Esophagus muscularis mucosa (tissue), 4 donors: ENCODE measurements around the gene ZCCHC4. TPM values are rescaled to one million over a fixed set of nuclear protein-coding genes. Genes with fewer than 3 reads are reported as not detected.
A peak's percentile ranks its signal among the peaks of the same experiment; 100 is the strongest.

Experiments used
- DNase-seq: peaks from one replicate; pipeline ENCODE4 v3.0.0-alpha.2; 2017; ENCODE audit errors: extremely low spot score
- H3K27ac ChIP-seq, 4 donors: fragments of 200-600 bp; sonication (generic); replicated peaks in 1 of 4; 1 replicate in 3 of 4; 2 replicates in 1 of 4; pipeline ENCODE4 v1.5.1; 2016 to 2019; ENCODE audit warnings: mild to moderate bottlenecking in 1 of 4
- H3K27me3 ChIP-seq, 4 donors: fragments of 200-600 bp; sonication (generic); one replicate each; pipeline versions ENCODE4 v1.5.1 to v1.6.0; 2016 to 2019
- H3K36me3 ChIP-seq, 4 donors: fragments of 200-600 bp; sonication (generic); one replicate each; pipeline ENCODE4 v1.5.1; 2016 to 2019
- H3K4me1 ChIP-seq, 4 donors: fragments of 200-600 bp; sonication (generic); one replicate each; pipeline ENCODE4 v1.5.1; 2016 to 2019
- H3K4me3 ChIP-seq, 4 donors: fragments of 200-600 bp; sonication (generic); 1 replicate in 2 of 4; 2 replicates in 2 of 4; pipeline ENCODE4 v1.5.1; 2016 to 2019; ENCODE audit warnings: mild to moderate bottlenecking in 4 of 4, moderate library complexity in 1 of 4
- H3K9me3 ChIP-seq, 4 donors: fragments of 200-600 bp; sonication (generic); 1 replicate in 3 of 4; 2 replicates in 1 of 4; pipeline ENCODE4 v1.5.1; 2016 to 2019
- EP300 ChIP-seq: sonication (generic); formaldehyde crosslinking; IDR thresholded peaks from one replicate; pipeline ENCODE4 v1.6.1; 2017; ENCODE audit warnings: antibody characterized with exemption
- POLR2A ChIP-seq: fragments of 450-650 bp; IDR thresholded peaks from one replicate; pipeline ENCODE4 v1.6.1; 2017; ENCODE audit warnings: antibody characterized with exemption, moderate library complexity, mild to moderate bottlenecking, low read depth
- POLR2AphosphoS5 ChIP-seq, 2 donors: sonication (generic); formaldehyde crosslinking; IDR thresholded peaks; one replicate each; pipeline ENCODE4 v1.6.1; 2017; ENCODE audit warnings: antibody characterized with exemption in 2 of 2
- WGBS: methylation state at CpG from one replicate; pipeline ENCODE4 v1.1.5; 2018; 5-methylcytosine and 5-hydroxymethylcytosine counted together
- intact Hi-C: fragments of 100-400 bp; cut with DNase I; formaldehyde crosslinking; loops from one replicate; pipeline ENCODE4 v1.15.1; 2023
- total RNA-seq, 4 donors: library from RNA; depleted of rRNA; stranded (reverse); fragments of >200 nt; gene quantifications; one replicate each; pipeline versions ENCODE4 v1.1.0 to v1.2.1, GENCODE V29; 2016
- TF ChIP-seq, protein P1 (sequence below), 3 experiments: fragments of 200-600 bp in 2 of 3; fragments of 450-650 bp in 1 of 3; sonication (generic) in 2 of 3; IDR thresholded peaks; one replicate each; pipeline ENCODE4 v1.5.1; 2017 to 2019; ENCODE audit warnings: antibody characterized with exemption in 3 of 3, mild to moderate bottlenecking in 2 of 3, moderate library complexity in 1 of 3

ZCCHC4 gene
- total RNA-seq, 4 donors from 2014 or later: 8.6 to 16.2 (median 11.4) TPM

- peaks cover 0 to 34% (median 10%) of the 10 kb centered on the region in 4 donors for H3K36me3 ChIP-seq
- no peak overlapping the region for H3K27ac ChIP-seq
- H3K4me3 ChIP-seq: no peak overlapping the region
- TF ChIP-seq POLR2A (no peak), POLR2AphosphoS5 (IDR thresholded peaks at IDR 0.05) (no peak), EP300 (no peak)
- TF ChIP-seq, protein P1, sequence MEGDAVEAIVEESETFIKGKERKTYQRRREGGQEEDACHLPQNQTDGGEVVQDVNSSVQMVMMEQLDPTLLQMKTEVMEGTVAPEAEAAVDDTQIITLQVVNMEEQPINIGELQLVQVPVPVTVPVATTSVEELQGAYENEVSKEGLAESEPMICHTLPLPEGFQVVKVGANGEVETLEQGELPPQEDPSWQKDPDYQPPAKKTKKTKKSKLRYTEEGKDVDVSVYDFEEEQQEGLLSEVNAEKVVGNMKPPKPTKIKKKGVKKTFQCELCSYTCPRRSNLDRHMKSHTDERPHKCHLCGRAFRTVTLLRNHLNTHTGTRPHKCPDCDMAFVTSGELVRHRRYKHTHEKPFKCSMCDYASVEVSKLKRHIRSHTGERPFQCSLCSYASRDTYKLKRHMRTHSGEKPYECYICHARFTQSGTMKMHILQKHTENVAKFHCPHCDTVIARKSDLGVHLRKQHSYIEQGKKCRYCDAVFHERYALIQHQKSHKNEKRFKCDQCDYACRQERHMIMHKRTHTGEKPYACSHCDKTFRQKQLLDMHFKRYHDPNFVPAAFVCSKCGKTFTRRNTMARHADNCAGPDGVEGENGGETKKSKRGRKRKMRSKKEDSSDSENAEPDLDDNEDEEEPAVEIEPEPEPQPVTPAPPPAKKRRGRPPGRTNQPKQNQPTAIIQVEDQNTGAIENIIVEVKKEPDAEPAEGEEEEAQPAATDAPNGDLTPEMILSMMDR (IDR thresholded peaks at IDR 0.05): no peak
- H3K4me1 ChIP-seq: no peaks in the 10 kb centered on the region
- no peaks in the 10 kb centered on the region for H3K27me3 ChIP-seq
- H3K9me3 ChIP-seq: no peaks in the 10 kb centered on the region
- DNase-seq: no peak
- intact Hi-C loops: no loop called here
- WGBS: 81% methylated on average over 4 of the region's 4 CpGs
Observed at GRCh38 chr4:25351777-25352416, 39.3 kb downstream of the ZCCHC4 start.

DNA sequence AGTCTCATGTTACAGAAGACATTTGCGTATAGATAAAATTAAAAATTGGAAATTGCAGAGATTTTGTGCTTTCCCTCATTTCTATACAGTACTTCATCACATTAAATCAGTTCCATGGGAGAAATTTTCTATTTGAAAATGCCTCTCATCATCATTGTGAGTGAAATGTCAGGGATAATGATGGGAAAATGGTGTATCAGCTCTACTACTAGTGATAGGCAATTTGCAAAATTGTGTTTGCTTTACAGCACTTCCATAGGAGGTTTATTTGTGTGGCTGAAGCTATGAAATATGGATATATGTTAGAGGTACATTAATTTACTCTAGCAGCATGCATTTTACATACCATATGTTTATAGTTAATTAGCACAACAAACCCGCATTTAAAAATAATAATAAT is 43.5 kb downstream of the ZCCHC4 start:
- intact Hi-C loops: no loop called here
- Histone ChIP-seq H3K27me3 (no peaks in the 10 kb centered on the region), H3K4me3 (no peak overlapping the region), H3K9me3 (no peaks in the 10 kb centered on the region), H3K27ac (no peak overlapping the region), H3K36me3 (peaks cover 0 to 27% (median 6%) of the 10 kb centered on the region in 4 donors), H3K4me1 (no peaks in the 10 kb centered on the region)
- DNase-seq: no peak
- TF ChIP-seq EP300: no peak
- 97% methylated on average over 2 of the region's 2 CpGs for WGBS

DNA sequence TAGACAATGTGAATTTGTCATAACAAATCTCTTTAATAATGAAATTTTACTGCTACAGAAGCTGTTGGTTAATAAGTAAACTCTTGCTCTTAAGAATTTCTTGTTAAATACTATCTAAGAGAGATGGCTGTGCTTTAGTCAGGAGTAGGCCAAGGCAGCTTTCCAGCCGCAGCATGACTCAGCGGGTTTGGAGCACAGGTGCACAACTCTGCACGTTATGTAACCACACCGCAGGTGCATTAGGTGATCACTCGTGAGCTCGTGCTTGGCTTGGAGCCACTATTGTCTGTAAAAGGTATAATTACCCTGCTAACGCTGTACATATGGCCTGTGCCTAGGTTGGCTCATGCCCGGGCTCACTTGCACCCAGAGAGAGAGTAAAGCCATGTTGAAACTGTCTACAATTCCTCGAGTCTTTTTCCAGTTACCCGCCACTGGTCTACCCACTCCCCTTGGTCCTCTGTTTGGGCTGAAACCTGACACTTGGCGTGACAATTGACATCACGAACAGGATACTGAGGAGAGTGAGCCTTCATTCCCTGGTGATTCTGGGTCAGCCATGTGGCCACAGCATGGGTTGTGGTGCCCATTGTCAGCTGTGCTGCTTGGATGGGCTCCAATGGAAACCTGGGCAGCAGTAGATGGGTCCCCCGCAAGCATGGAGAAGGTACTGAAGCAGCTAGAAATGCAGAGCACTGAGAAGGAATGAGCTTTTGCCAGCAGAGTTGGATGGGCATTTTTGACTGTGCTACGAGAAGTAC is 46.1 kb downstream of the ZCCHC4 start:
- 95% methylated on average over 14 of the region's 14 CpGs for WGBS
- H3K4me1 ChIP-seq: no peaks in the 10 kb centered on the region
- TF ChIP-seq, protein P1 (IDR thresholded peaks at IDR 0.05): no peak
- TF ChIP-seq POLR2A (no peak), POLR2AphosphoS5 (IDR thresholded peaks at IDR 0.05) (no peak), EP300 (no peak)
- no peak for DNase-seq
- no peak overlapping the region for H3K4me3 ChIP-seq
- H3K27ac ChIP-seq: no peak overlapping the region
- intact Hi-C loops: no loop called here
- no peaks in the 10 kb centered on the region for H3K9me3 ChIP-seq
- peaks cover 0 to 22% (median 2%) of the 10 kb centered on the region in 4 donors for H3K36me3 ChIP-seq
- H3K27me3 ChIP-seq: no peaks in the 10 kb centered on the region

DNA sequence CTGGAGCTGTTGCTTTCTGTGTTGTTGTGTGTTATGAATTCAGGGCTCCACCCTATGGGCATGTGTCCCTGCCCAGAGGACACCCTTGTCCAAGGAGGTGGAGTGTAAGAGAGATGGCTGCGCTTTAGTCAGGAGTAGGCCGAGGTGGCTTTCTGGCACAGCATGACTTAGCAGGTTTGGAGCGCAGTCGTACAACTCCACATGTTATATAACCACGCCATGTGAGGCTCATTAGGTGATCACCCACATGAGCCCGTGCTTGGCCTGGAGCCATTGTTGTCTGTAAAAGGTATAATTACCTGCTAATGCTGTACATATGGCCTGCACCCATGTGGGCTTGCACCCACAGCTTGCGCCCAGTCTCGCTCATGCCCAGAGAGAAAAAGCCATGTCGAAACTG is 48.7 kb downstream of the ZCCHC4 start:
- Histone ChIP-seq H3K9me3 (no peaks in the 10 kb centered on the region), H3K4me3 (no peak overlapping the region), H3K27ac (no peak overlapping the region), H3K4me1 (no peaks in the 10 kb centered on the region), H3K27me3 (no peaks in the 10 kb centered on the region), H3K36me3 (peaks cover 0 to 37% (median 10%) of the 10 kb centered on the region in 4 donors)
- no peak for TF ChIP-seq POLR2AphosphoS5 (IDR thresholded peaks at IDR 0.05)
- TF ChIP-seq EP300: no peak
- intact Hi-C loops: no loop called here
- WGBS: 93% methylated on average over 9 of the region's 9 CpGs
- no peak for DNase-seq

GRCh38 chr4:25367004-25367621 is 54.5 kb downstream of the ZCCHC4 start:
- H3K27ac ChIP-seq: no peak overlapping the region
- DNase-seq: no peak
- peaks cover 0 to 31% (median 22%) of the 10 kb centered on the region in 4 donors for H3K36me3 ChIP-seq
- H3K4me1 ChIP-seq: no peaks in the 10 kb centered on the region
- TF ChIP-seq, protein P1 (IDR thresholded peaks at IDR 0.05): peak; percentile 44 to 57 (median 52)
- TF ChIP-seq POLR2A: no peak
- WGBS: 64% methylated on average over 2 of the region's 2 CpGs
- no peaks in the 10 kb centered on the region for H3K9me3 ChIP-seq
- no peaks in the 10 kb centered on the region for H3K27me3 ChIP-seq
- H3K4me3 ChIP-seq: no peak overlapping the region
- intact Hi-C loops: no loop called here
